ENCODE results near the gene ITGA11. TPM values are rescaled to one million over a fixed set of nuclear protein-coding genes. Genes with fewer than 3 reads are reported as not detected.

ITGA11 gene
- total RNA-seq, 2 donors from 2014 or later = 246 to 360 TPM

GRCh38 chr15:68328443-68328842 is 103.5 kb downstream of the ITGA11 start:
- Histone ChIP-seq H3K4me1 (ENCODE audit: control insufficient read depth in 1 of 2, low read depth in 2 of 2) (peaks cover 18 to 56% of the 10 kb centered on the region in 2 donors), H3K27ac (peak overlapping the region in 1 of 2 donors; percentile 74), H3K9me3 (no peaks in the 10 kb centered on the region), H3K4me3 (no peak overlapping the region), H3K27me3 (replicated peaks; ENCODE audit: insufficient read depth) (no peaks in the 10 kb centered on the region), H3K36me3 (peaks cover 71% of the 10 kb centered on the region)
- no peak for ATAC-seq (ENCODE audit: insufficient number of reproducible peaks, low FRiP score, low read depth)
- TF ChIP-seq, protein P1, sequence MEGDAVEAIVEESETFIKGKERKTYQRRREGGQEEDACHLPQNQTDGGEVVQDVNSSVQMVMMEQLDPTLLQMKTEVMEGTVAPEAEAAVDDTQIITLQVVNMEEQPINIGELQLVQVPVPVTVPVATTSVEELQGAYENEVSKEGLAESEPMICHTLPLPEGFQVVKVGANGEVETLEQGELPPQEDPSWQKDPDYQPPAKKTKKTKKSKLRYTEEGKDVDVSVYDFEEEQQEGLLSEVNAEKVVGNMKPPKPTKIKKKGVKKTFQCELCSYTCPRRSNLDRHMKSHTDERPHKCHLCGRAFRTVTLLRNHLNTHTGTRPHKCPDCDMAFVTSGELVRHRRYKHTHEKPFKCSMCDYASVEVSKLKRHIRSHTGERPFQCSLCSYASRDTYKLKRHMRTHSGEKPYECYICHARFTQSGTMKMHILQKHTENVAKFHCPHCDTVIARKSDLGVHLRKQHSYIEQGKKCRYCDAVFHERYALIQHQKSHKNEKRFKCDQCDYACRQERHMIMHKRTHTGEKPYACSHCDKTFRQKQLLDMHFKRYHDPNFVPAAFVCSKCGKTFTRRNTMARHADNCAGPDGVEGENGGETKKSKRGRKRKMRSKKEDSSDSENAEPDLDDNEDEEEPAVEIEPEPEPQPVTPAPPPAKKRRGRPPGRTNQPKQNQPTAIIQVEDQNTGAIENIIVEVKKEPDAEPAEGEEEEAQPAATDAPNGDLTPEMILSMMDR (IDR thresholded peaks at IDR 0.05) = no peak
- DNase-seq (ENCODE audit: low spot score) = no peak

- ATAC-seq (ENCODE audit: insufficient number of reproducible peaks, low FRiP score, low read depth) (no peak), DNase-seq (ENCODE audit: low spot score) (no peak)
- TF ChIP-seq, protein P1 (IDR thresholded peaks at IDR 0.05) = no peak
- H3K27me3 ChIP-seq (replicated peaks; ENCODE audit: insufficient read depth) = no peaks in the 10 kb centered on the region
- peak overlapping the region; percentile 74 to 75 for H3K27ac ChIP-seq
- peaks cover 71% of the 10 kb centered on the region for H3K36me3 ChIP-seq
- H3K9me3 ChIP-seq = no peaks in the 10 kb centered on the region
- H3K4me3 ChIP-seq = no peak overlapping the region
- H3K4me1 ChIP-seq (ENCODE audit: control insufficient read depth in 1 of 2, low read depth in 2 of 2) = peaks cover 17 to 51% of the 10 kb centered on the region in 2 donors
Observed at GRCh38 chr15:68326711-68327354, 105.1 kb downstream of the ITGA11 start.

GRCh38 chr15:68325726-68326125 is 106.2 kb downstream of the ITGA11 start:
- TF ChIP-seq, protein P1 (IDR thresholded peaks at IDR 0.05) = no peak
- peak overlapping the region; percentile 74 to 75 for H3K27ac ChIP-seq
- no peak for ATAC-seq (ENCODE audit: insufficient number of reproducible peaks, low FRiP score, low read depth)
- peaks cover 17 to 47% of the 10 kb centered on the region in 2 donors for H3K4me1 ChIP-seq (ENCODE audit: control insufficient read depth in 1 of 2, low read depth in 2 of 2)
- no peak overlapping the region for H3K4me3 ChIP-seq
- no peak for DNase-seq (ENCODE audit: low spot score)
- H3K36me3 ChIP-seq = peaks cover 71% of the 10 kb centered on the region
- H3K9me3 ChIP-seq = no peaks in the 10 kb centered on the region
- H3K27me3 ChIP-seq (replicated peaks; ENCODE audit: insufficient read depth) = no peaks in the 10 kb centered on the region

DNA sequence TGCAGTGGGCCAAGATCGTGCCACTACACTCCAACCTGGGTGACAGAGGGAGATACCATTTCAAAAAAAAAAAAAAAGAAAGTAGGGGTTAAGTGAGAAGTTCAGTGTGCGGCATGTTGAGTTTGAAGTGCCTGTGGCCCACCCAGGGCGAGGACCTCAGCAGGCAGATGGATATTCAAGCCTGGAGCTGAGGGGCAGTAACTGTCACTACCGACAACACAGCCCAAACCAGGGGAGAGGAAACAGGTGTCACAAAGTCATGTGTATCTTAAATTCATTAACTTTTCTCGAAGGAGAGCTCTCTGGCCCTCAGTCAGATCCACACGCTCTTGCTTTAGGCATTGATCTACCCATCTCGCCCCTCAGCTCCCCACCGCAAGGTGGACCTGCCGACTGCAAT is 109.2 kb downstream of the ITGA11 start:
- H3K36me3 ChIP-seq = peaks cover 79% of the 10 kb centered on the region

DNA sequence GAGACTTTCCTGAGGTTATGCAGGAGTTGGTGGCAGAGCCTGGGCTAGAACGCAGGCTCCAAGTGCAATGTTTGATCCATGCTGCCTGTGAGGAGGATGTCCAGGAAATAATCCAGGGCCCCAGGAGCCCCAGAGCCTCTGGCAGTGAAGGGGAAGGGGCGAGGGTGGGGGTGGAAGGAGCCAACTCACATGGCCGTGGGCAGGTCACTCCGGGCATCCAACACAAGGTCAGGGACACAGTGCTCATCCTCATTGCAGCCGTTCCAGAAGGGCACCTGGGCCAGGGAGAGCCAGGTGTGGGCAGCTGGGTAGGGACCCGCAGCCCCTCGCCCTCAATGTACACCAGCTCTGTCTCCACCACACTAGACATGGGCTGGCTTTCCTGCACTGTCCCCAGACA is 110.7 kb downstream of the ITGA11 start:
- H3K36me3 ChIP-seq = peaks cover 80% of the 10 kb centered on the region
- DNase-seq (ENCODE audit: low spot score) (no peak), ATAC-seq (ENCODE audit: insufficient number of reproducible peaks, low FRiP score, low read depth) (no peak)
- H3K4me1 ChIP-seq (ENCODE audit: control insufficient read depth in 1 of 2, low read depth in 2 of 2) = peaks cover 12 to 23% of the 10 kb centered on the region in 2 donors
- peak overlapping the region; percentile 1 to 14 for H3K27ac ChIP-seq
- no peak overlapping the region for H3K4me3 ChIP-seq
- no peaks in the 10 kb centered on the region for H3K27me3 ChIP-seq (replicated peaks; ENCODE audit: insufficient read depth)
- TF ChIP-seq, protein P1 (IDR thresholded peaks at IDR 0.05) = no peak
- H3K9me3 ChIP-seq = no peaks in the 10 kb centered on the region

More for the DNA sequence above, 109.2 kb downstream of the ITGA11 start:
- Histone ChIP-seq H3K9me3 (no peaks in the 10 kb centered on the region), H3K4me3 (no peak overlapping the region), H3K27ac (no peak overlapping the region), H3K27me3 (replicated peaks; ENCODE audit: insufficient read depth) (no peaks in the 10 kb centered on the region), H3K4me1 (ENCODE audit: control insufficient read depth in 1 of 2, low read depth in 2 of 2) (peaks cover 17 to 31% of the 10 kb centered on the region in 2 donors)
- no peak for DNase-seq (ENCODE audit: low spot score)
- ATAC-seq (ENCODE audit: insufficient number of reproducible peaks, low FRiP score, low read depth) = no peak
- TF ChIP-seq, protein P1 (IDR thresholded peaks at IDR 0.05) = no peak
